ENCODE data around the gene METTL25B.
"Not testable (repeated sequence)": the region's sequence is repeated elsewhere in the genome, so short reads cannot be mapped to it uniquely, and the experiment has no call there.

- not testable (repeated sequence) for TF ChIP-seq POLR2AphosphoS5, POLR2A, CTCF (IDR thresholded peaks at IDR 0.05)
These were observed 36.9 kb downstream of the METTL25B start for GRCh38 chr1:156765136-156765535.

Data from sigmoid colon (tissue), 4 donors.